Measurements from ENCODE around the gene CCDC174.

The CCDC174 gene

DNA sequence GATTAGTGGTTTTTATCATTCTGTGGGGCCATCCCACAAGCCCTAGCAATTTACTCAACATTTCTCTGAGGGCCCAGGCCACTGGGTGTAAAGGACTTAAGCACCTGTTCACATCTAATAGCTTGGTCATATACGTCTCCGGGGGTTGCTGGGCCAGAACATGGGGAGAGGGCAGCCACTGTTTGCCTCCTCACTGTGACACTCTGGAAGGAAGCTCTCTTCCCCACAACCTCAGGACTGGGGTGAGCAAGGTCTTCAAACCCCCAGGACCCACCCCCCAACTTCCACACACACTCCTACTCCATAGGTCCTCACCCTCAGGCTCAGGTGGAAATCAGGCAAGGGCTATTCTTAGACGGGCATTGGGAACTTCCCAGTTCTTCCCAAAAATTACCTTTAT, 52.2 kb downstream of the CCDC174 start:
- no peak for DNase-seq

DNA sequence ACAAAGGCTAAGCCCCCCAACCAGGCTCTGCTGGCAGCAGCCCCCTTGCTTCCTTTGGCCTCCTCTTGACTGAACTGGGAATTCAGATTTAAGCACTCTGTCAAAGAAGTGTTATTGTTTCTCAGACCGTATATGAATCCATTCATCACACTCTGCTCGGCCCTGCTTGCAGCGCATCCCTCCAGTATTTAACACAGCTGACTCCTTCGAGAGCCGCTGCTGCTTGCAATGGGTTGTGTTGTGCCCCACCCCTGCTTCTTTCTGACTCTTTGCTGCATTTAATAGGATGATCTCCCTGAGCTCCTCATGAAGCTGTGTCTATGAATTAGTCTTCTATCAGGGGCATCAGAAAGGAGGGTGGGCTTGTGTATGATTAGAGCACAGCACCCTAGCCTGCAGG, 54.5 kb downstream of the CCDC174 start:
- no peak for DNase-seq

DNA sequence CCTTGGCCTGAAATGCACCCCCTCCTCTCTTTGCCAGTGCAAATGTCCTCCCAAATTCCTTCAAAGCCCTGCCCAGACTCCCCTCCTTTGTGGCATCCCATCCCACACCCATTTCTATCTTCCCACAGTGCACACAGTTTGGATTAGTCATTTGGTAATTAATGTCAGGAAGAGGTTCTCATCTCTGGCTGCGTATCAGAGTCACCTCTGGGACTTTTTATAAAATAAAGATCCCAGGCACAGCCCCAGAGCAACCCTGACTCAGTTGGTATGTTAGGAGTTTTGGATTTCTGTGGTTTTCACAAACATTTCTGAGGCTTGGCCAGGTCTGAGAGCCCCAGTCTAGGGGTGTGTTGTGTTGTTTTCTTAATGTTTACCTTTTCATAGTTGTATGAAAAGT, 65.0 kb downstream of the CCDC174 start:
- DNase-seq: no peak

DNA sequence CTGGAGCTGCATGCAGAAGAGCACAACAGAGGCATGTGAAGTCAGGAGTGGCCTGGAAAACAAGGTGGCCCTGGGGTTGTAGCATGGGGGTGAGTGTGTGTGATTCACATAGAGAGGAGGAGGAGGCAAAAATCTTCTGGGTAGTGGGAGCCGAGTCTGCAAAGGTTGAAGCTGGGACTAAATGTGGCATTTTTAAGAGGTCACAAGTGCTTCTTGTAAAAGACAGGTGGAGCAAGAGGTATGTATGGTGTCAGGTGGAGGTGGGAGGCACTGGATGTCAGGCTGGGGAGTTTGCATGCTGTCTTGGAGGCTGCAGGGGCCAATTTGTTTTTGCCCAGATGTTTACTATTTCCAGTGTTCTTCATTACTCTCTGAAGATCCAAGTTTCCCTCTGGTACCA, 65.7 kb downstream of the CCDC174 start:
- DNase-seq: no peak

DNA sequence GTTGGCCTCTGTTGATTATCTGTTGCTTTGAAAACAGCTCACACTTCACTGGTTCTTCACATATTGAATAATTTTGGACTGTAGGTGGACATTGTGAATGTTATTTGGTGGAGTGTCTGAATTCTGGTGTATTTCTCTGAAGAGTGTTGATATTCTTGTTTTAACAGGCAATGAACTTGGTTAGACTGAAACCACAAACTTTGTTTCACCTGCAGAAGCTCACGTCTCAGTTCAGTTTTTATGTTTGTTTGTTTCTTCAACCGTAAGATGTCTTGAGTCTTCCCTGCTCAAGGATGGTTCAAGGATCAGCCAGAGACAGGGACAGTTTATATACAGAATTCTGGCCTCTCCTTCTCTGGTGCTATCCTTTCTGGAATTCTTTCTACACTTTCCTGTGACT, 67.0 kb downstream of the CCDC174 start:
- no peak for DNase-seq

DNA sequence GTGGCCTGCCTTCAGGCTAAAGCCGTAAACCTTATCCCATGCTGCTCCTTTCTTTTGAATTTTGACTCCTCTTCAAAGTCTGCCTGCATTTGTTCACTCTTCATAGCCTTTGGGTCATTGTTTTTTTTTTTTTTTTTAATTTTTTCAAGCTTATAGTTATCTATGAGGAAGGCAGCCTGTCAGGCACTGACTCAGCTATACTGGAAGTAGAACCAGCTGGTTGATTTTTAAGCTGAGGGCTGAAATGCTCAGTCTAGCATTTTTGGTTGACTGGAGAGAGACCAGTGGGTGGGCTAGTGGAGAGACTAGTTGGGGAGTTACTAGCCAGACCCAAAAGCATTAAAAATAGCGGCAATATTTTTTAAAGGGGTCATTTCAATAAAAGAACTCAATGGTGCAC, 67.4 kb downstream of the CCDC174 start:
- no peak for DNase-seq

DNA sequence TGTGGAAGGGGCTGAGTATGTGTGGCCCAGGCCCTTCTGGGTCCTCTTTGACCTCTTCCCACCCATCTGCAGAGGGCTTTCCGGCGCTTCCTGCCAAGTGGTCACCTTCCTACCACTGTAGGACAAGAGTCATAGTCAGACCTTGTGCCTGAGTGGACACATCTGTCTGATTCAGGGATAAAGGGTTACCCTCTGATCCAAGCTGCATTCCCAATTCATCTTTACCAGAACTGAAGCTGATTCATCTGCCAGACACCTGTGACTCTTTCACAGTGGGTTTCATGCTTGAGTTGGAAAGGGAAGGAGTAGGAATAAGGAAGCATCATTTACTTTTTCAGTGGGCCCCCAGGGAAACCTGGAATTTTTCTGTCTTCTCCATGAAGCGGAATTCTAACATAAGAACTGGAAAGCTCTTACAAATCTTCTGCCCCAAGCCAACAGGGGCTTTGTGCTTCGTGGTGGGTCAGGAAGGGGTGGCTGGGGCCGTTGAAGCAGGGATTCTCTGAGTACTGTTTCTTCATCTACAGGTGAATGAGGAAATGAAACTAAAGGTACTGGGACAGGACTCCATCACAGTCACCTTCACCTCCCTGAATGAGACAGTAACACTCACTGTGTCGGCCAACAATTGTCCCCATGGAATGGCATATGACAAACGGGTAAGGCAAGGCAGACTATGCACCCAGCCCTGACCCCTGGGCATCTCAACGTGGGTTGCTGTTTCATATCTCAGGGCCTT, 69.7 kb downstream of the CCDC174 start:
- DNase-seq: no peak

Measured in activated gamma-delta T cell (primary cell).